ENCODE measurements around the gene TAP1. TPM values are rescaled to one million over a fixed set of nuclear protein-coding genes. Genes with fewer than 3 reads are reported as not detected.

Gene TAP1
- total RNA-seq, 1 donor from 2014 or later, result 31.7 TPM

GRCh38 chr6:32799740-32800139, 53.8 kb downstream of the TAP1 start:
- DNase-seq (ENCODE audit: low read depth in 2 of 2), result no peak

GRCh38 chr6:32799168-32799567, 54.3 kb downstream of the TAP1 start:
- DNase-seq (ENCODE audit: low read depth in 2 of 2), result no peak

- DNase-seq (ENCODE audit: low read depth in 2 of 2), result peak; percentile 59 to 65
These were observed 56.4 kb downstream of the TAP1 start for GRCh38 chr6:32796848-32797776.

Other genes with a start within 250 kb of the TAP1 start
- not detected in 2 replicates for gene HLA-DQA1, start 216.3 kb downstream of the TAP1 start, total RNA-seq
- 0.20 TPM in 1 of 2 replicates, not detected in the other for gene HLA-DQB1, start 187.0 kb downstream of the TAP1 start, total RNA-seq
- not detected in 2 replicates for gene HLA-DQA2, start 112.3 kb downstream of the TAP1 start, total RNA-seq
- not detected in 2 replicates for gene HLA-DQB2, start 90.2 kb downstream of the TAP1 start, total RNA-seq
- gene HLA-DOB, start 36.7 kb downstream of the TAP1 start, total RNA-seq, result 0.22 TPM in 1 of 2 replicates, not detected in the other
- gene TAP2, start 15.0 kb downstream of the TAP1 start, total RNA-seq, result 15.0 and 30.4 TPM in 2 replicates
- 42.1 and 57.8 TPM in 2 replicates for gene PSMB8, start 9.7 kb downstream of the TAP1 start, total RNA-seq
- 20.5 and 24.8 TPM in 2 replicates for gene PSMB9, start 488 bp upstream of the TAP1 start, total RNA-seq
- under 0.01 TPM in 1 of 2 replicates, not detected in the other for gene HLA-DMB, start 87.3 kb upstream of the TAP1 start, total RNA-seq
- 0.20 and 0.44 TPM in 2 replicates for gene HLA-DMA, start 99.4 kb upstream of the TAP1 start, total RNA-seq
- 34.0 and 49.8 TPM in 2 replicates for gene BRD2, start 114.9 kb upstream of the TAP1 start, total RNA-seq
- gene HLA-DOA, start 155.9 kb upstream of the TAP1 start, total RNA-seq, result not detected in 2 replicates
- gene HLA-DPA1, start 219.9 kb upstream of the TAP1 start, total RNA-seq, result 3.0 and 10.5 TPM in 2 replicates
- 7.3 and 12.2 TPM in 2 replicates for gene HLA-DPB1, start 222.3 kb upstream of the TAP1 start, total RNA-seq